Activated CD4-positive, alpha-beta T cell treated with anti-CD3 and anti-CD28 coated beads, Interleukin-2, amount 50 U/mL, for 16 hours (primary cell): ENCODE results near the gene CASKIN1.
"Not testable (repeated sequence)": the region's sequence is repeated elsewhere in the genome, so short reads cannot be mapped to it uniquely, and the experiment has no call there.

Experiments
- DNase-seq: peaks from one replicate; pipeline ENCODE4 v3.0.0-alpha.2; 2020

The CASKIN1 gene

GRCh38 chr16:2196162-2196980 is at the start of gene CASKIN1:
Gene CASKIN1 (minus strand): TSS chr16:2196605. CDS start chr16:2196432, 173 bp downstream.
- DNase-seq: no peak

- no peak for DNase-seq
These were observed 48.8 kb upstream of the CASKIN1 start for GRCh38 chr16:2244926-2245795.

GRCh38 chr16:2244301-2244700 is 47.9 kb upstream of the CASKIN1 start:
- DNase-seq: no peak

GRCh38 chr16:2243781-2244180 is 47.4 kb upstream of the CASKIN1 start:
- no peak for DNase-seq

GRCh38 chr16:2243031-2243528 is 46.7 kb upstream of the CASKIN1 start:
- no peak for DNase-seq

- DNase-seq: no peak
These were observed 46.2 kb upstream of the CASKIN1 start for GRCh38 chr16:2242598-2242997.

GRCh38 chr16:2240331-2240730 is 43.9 kb upstream of the CASKIN1 start:
- DNase-seq: not testable (repeated sequence)

GRCh38 chr16:2238838-2239675 is 42.7 kb upstream of the CASKIN1 start:
- no peak for DNase-seq

- no peak for DNase-seq
These were observed 41.9 kb upstream of the CASKIN1 start for GRCh38 chr16:2238150-2238837.

- no peak for DNase-seq
These were observed 41.2 kb upstream of the CASKIN1 start for GRCh38 chr16:2237493-2238149.

GRCh38 chr16:2237102-2237482 is 40.7 kb upstream of the CASKIN1 start:
- no peak for DNase-seq

- DNase-seq: no peak
These were observed 40.1 kb upstream of the CASKIN1 start, which contains the start of gene DNASE1L2 for GRCh38 chr16:2236337-2237101. Gene DNASE1L2 (plus strand): TSS chr16:2236444. CDS start chr16:2236817, 373 bp downstream.

- no peak for DNase-seq
These were observed 39.4 kb upstream of the CASKIN1 start for GRCh38 chr16:2235695-2236336.

- no peak for DNase-seq
These were observed 38.8 kb upstream of the CASKIN1 start for GRCh38 chr16:2235234-2235651.

GRCh38 chr16:2234813-2235170 is 38.4 kb upstream of the CASKIN1 start:
- no peak for DNase-seq

GRCh38 chr16:2233872-2234812 is 37.7 kb upstream of the CASKIN1 start:
- no peak for DNase-seq

- no peak for DNase-seq
These were observed 36.8 kb upstream of the CASKIN1 start for GRCh38 chr16:2233046-2233775.
